T follicular helper cell (primary cell): ENCODE measurements around the gene HS3ST3A1.

Experiments
- DNase-seq: peaks from one replicate; pipeline ENCODE4 v3.0.0-alpha.2; 2020; ENCODE audit warnings: low read depth
- total RNA-seq, 2 experiments: gene quantifications; one replicate each; lab custom pipeline; 2026; lab: John Stamatoyannopoulos, UW

HS3ST3A1 gene
- total RNA-seq, result 0.13 to 0.18 reads per million in 2 experiments

- no peak for DNase-seq
Measured at GRCh38 chr17:13601776-13602551, at the start of gene HS3ST3A1. HS3ST3A1 (minus strand) TSS chr17:13601929; CDS start chr17:13601129, 800 bp downstream.

GRCh38 chr17:13650096-13650675, 48.5 kb upstream of the HS3ST3A1 start:
- no peak for DNase-seq

DNA sequence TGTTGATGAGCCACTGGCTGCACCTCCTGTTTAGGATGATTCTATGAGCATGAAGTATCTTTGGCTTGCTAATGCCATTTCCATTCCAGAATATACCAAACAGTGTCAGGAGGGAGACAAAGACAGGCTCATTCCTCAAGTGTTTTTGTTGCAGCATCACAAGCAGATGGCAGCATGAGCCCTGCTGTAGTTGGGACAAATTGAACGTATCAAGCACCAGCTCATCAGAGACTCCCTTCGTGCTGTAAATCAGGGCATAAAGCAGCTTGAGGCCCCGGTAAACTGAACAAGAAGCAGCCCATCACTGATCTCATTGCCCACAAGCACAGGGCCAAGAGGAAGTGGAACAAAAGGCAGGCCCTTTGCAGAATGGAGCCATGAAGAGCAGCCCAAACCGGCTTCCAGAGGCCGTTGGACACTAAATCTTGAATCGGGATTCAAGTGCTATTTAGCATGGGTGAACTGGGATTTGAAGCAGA, 45.9 kb upstream of the HS3ST3A1 start:
- DNase-seq, result no peak

DNA sequence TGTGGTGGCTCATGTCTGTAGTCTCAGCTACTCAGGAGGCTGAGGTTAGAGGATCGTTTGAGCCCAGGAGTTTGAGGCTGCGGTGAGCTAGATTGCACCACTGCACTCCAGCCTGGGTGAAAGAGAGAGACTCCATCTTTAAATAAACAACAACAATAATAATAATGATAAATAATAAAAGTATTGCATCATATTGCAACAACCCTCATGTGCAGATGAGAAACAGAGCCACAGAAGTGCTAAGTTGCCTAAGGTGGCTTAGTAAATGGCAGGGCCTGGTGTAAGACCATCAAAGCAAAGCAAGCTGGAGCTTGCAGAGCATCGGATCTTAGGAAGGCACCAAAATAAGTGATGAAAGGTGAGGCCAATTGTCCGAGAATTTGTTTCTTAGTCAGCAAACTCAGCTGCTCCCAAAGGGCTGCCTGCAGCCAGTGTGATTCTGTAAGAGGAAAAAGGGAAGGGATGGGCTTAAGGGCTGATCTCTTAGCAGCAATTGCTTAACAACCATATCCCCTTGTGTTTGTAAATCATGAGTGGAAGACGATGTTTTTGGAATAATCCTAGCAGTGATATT, 45.3 kb upstream of the HS3ST3A1 start:
- no peak for DNase-seq

GRCh38 chr17:13646411-13646810, 44.7 kb upstream of the HS3ST3A1 start:
- no peak for DNase-seq

DNA sequence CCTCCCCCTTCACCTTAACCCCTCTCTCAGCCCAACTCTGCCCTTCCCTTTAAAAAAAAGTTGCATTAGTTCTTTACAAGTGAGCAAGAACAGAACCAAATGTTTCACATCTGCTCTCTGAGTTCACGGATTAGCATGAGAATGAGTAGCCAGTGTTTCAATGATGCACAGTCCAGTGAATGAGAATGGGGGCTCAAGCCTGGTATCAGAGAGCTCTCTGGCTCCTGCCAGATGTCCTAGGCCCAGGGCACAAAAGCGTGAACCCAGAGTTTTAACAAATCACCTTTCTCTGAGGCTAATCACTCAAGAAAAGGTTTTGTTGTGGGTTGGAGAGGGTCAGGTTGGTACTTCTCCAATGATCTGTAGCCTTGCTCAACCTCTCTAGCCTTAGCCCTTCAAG, 41.5 kb upstream of the HS3ST3A1 start:
- DNase-seq, result no peak

GRCh38 chr17:13642188-13642587, 40.5 kb upstream of the HS3ST3A1 start:
- DNase-seq, result no peak

DNA sequence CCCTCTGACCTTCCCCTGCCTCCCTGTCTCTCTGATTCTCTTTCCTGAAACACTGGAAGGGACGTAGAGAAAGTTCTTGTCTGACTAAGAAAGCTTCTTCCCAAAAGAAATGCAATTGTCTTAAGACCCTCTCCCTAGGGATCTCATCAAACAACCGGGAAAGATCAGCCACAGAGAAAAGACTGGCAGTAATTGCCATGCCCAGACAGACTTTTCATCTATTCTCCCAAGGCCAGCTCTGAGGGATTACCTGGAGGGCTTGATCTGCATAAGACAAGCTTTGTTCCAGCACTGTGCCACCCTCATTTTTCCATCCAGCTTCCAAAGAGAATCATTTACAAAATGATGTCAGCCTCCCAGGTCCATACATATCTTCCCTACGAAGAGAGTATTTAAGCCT, 38.8 kb upstream of the HS3ST3A1 start:
- no peak for DNase-seq

DNA sequence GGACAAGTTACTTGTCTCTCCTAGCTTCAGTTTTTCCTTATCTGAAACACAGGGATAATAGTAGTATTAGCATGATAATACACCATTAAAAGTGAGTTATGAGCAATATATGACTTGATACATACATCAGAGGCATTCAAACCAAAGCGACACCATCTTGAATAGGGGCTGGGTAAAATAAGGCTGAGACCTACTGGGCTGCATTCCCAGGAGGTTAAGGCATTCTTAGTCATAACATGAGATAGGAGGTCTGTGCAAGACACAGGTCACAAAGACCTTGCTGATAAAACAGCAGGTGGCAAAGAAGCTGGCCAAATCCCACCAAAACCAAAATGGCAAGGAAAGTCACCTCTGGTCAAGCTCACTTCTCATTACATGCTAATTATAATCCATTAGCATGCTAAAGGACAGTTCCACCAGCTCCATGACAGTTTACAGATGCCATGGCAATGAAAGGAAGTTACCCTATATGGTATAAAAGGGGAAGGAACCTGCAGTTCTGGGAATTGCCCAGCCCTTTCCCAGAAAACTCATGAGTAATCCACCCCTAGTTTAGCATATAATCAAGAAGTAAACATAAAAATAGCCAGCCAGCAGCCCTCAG, 37.2 kb upstream of the HS3ST3A1 start:
- no peak for DNase-seq

- no peak for DNase-seq
Measured at GRCh38 chr17:13636951-13637350, 35.2 kb upstream of the HS3ST3A1 start.

DNA sequence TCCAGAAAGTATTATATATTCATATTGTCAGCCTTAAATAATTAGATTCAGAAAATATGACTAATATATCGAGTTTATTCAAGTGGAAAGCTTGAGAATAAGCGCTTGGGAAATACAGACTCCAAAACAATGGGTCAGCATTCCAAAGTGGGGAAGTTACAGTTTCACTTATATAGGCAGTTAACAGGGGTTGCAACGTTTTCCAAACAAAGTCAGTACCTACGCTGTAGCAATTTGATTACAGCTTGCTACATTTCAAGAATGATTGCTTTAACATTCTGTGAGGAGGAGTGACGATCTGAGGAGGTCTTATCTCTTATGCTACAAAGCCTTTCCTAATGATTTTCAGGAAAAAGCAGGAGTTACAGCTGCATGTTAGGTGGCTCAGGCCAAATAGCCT, 34.2 kb upstream of the HS3ST3A1 start:
- no peak for DNase-seq

DNA sequence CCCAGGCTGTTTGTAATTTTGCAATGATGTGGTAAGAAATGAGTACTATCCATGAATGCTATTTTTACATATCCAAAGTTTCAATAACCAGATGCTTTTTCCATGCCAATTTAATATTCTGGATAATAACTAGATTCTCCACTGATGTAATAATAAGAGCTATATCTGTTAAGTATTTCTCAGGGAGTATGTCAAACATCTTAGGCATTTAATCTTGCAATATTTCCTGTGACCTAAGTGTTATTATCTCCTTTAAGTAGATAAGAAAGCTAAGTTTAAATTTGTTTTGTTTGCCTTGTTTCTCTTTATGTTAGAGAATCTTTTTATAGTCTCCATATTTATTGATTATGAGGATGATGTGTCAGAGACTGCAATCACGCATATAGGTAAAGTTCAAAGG, 32.3 kb upstream of the HS3ST3A1 start:
- no peak for DNase-seq

DNA sequence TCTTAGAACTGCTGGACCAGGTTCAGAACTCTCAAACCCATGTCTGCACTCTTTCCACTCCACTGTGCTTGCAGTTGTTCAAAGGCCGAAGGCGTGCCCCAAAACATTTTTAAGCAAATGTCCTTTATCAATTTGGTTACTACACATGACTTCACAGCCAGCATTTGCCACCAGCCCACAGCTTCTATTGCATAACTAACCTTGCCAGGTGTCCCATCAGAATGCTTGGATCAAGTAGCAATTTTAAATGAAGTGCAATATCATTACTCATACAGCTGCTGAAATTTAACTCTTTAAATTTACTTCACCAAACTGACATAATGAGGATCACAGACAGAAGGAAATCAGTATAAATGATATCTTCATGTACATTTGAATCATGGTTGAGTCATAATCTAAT, 29.8 kb upstream of the HS3ST3A1 start:
- DNase-seq, result no peak

GRCh38 chr17:13626703-13627102, 25.0 kb upstream of the HS3ST3A1 start:
- no peak for DNase-seq

DNA sequence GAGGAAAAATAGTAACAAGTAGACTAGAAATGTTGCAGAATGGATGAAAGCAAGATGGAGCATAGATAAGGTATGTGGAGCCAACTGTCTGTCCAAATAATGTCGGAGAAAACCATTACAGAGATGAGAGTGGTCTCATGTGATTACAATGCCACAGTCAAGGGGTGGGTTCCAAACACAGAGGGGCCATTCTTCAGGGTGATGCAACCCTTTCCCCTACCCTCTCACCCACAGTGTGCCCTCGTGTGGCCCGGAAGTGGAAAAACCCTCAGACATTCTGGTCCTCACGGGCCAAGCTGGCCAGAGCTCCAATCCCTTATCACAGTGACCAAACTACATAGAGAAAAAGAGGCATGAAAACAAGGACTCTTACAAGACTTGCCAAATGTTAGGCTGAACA, 17.7 kb upstream of the HS3ST3A1 start:
- DNase-seq, result no peak

DNA sequence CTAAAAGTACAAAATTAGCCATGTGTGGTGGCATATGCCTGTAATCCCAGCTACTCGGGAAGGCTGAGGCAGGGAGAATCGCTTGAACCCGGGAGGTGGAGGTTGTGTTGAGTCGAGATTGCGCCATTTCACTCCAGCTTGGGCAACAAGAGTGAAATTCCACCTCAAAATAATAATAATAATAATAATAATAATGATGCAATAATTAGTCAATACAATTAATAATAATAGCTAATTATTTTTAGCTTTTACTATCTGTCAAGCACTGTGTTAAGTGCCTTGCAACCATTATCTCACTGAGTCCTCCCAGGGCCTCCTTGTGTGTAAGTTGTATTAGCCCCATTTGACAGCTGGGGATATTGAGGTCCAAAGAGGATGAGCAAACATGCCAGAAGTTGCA, 14.3 kb upstream of the HS3ST3A1 start:
- no peak for DNase-seq

- DNase-seq, result no peak
Measured at GRCh38 chr17:13609941-13610340, 8.2 kb upstream of the HS3ST3A1 start.

- no peak for DNase-seq
Measured at GRCh38 chr17:13601322-13601775, 380 bp downstream of the HS3ST3A1 start.

GRCh38 chr17:13600475-13601321, 1.0 kb downstream of the HS3ST3A1 start:
- DNase-seq, result no peak

GRCh38 chr17:13599864-13600263, 1.9 kb downstream of the HS3ST3A1 start:
- DNase-seq, result no peak

- no peak for DNase-seq
Measured at GRCh38 chr17:13599168-13599577, 2.6 kb downstream of the HS3ST3A1 start.
